SK-N-SH treated with all-trans-retinoic acid at 6 μM for 48 hours (cell line): ENCODE measurements around the gene APOC3.

Experiments used
- ATAC-seq: fragments of 200-7000 bp; cut with Tn5 transposase; 3 replicates; pipeline ENCODE4 v1.9.1; 2020; ENCODE audit warnings: mild to moderate bottlenecking, moderate library complexity
- ARNTL ChIP-seq: fragments of 450-650 bp; formaldehyde crosslinking; IDR thresholded peaks from 2 replicates; pipeline ENCODE4 v1.5.0; 2020; ENCODE audit warnings: low read depth, mild to moderate bottlenecking, moderate library complexity, borderline replicate concordance
- BACH2 ChIP-seq: fragments of 250-450 bp; sonication (Bioruptor Pico); IDR thresholded peaks from 2 replicates; pipeline ENCODE4 v1.9.0; 2021; ENCODE audit warnings: mild to moderate bottlenecking, borderline replicate concordance
- CSDC2 ChIP-seq: fragments of 250-450 bp; sonication (Bioruptor Pico); IDR thresholded peaks from 2 replicates; pipeline ENCODE4 v1.5.0; 2020; ENCODE audit warnings: mild to moderate bottlenecking, moderate library complexity
- GLIS3 ChIP-seq: fragments of 250-450 bp; sonication (Bioruptor Pico); IDR thresholded peaks from 2 replicates; pipeline ENCODE4 v1.5.0; 2020; ENCODE audit warnings: mild to moderate bottlenecking, moderate library complexity
- ISL1 ChIP-seq: fragments of 250-450 bp; sonication (Bioruptor Pico); IDR thresholded peaks from 2 replicates; pipeline ENCODE4 v2.1.2; 2022; ENCODE audit warnings: mild to moderate bottlenecking, moderate library complexity
- OSR1 ChIP-seq: fragments of 250-450 bp; sonication (Bioruptor Pico); IDR thresholded peaks from 2 replicates; pipeline ENCODE4 v1.8.0; 2022; ENCODE audit warnings: moderate library complexity, mild to moderate bottlenecking, inconsistent platforms
- PPARA ChIP-seq: fragments of 250-450 bp; sonication (Bioruptor Pico); IDR thresholded peaks from 2 replicates; pipeline ENCODE4 v1.5.0; 2020; ENCODE audit warnings: mild to moderate bottlenecking, borderline replicate concordance
- RARB ChIP-seq: fragments of 250-450 bp; sonication (Bioruptor Pico); IDR thresholded peaks from 2 replicates; pipeline ENCODE4 v1.8.0; 2021; ENCODE audit warnings: mild to moderate bottlenecking, moderate library complexity
- SNAI2 ChIP-seq: fragments of 250-450 bp; sonication (Bioruptor Pico); IDR thresholded peaks from 2 replicates; pipeline ENCODE4 v1.5.0; 2020; ENCODE audit warnings: mild to moderate bottlenecking, moderate library complexity
- TCF4 ChIP-seq: fragments of 250-450 bp; sonication (Bioruptor Pico); IDR thresholded peaks from 2 replicates; pipeline ENCODE4 v1.8.0; 2021; ENCODE audit warnings: mild to moderate bottlenecking, moderate library complexity, borderline replicate concordance
- TOX ChIP-seq: fragments of 250-450 bp; sonication (Bioruptor Pico); IDR thresholded peaks from 2 replicates; pipeline ENCODE4 v1.8.0; 2021; ENCODE audit warnings: mild to moderate bottlenecking, moderate library complexity, borderline replicate concordance
- ZC3H10 ChIP-seq: fragments of 250-450 bp; sonication (Bioruptor Pico); IDR thresholded peaks from 2 replicates; pipeline ENCODE4 v1.5.1; 2021; ENCODE audit warnings: mild to moderate bottlenecking, moderate library complexity
- ZFP3 ChIP-seq: fragments of 250-450 bp; sonication (Bioruptor Pico); IDR thresholded peaks from 2 replicates; pipeline ENCODE4 v1.5.0; 2020; ENCODE audit warnings: mild to moderate bottlenecking, moderate library complexity
- ZFP30 ChIP-seq: fragments of 450-650 bp; formaldehyde crosslinking; IDR thresholded peaks from 2 replicates; pipeline ENCODE4 v1.5.0; 2022; ENCODE audit warnings: mild to moderate bottlenecking, moderate library complexity
- ZNF565 ChIP-seq: fragments of 450-650 bp; formaldehyde crosslinking; conservative IDR thresholded peaks from 2 replicates; pipeline ENCODE4 v1.5.0; 2020; ENCODE audit warnings: low read depth, mild to moderate bottlenecking, moderate library complexity
- ZNF70 ChIP-seq: fragments of 450-650 bp; formaldehyde crosslinking; IDR thresholded peaks from 2 replicates; pipeline ENCODE4 v1.5.0; 2020; ENCODE audit warnings: mild to moderate bottlenecking, moderate library complexity
- ZNF8 ChIP-seq: fragments of 450-650 bp; formaldehyde crosslinking; IDR thresholded peaks from 2 replicates; pipeline ENCODE4 v1.5.0; 2020; ENCODE audit warnings: mild to moderate bottlenecking, moderate library complexity
- TF ChIP-seq, protein P1 (sequence below): fragments of 250-450 bp; sonication (Bioruptor Pico); IDR thresholded peaks from 2 replicates; pipeline ENCODE4 v1.8.0; 2020; ENCODE audit warnings: mild to moderate bottlenecking, moderate library complexity, borderline replicate concordance
- TF ChIP-seq, protein P2 (sequence below): fragments of 250-450 bp; sonication (Bioruptor Pico); IDR thresholded peaks from 2 replicates; pipeline ENCODE4 v1.8.0; 2021; ENCODE audit warnings: low read depth, mild to moderate bottlenecking, moderate library complexity, borderline replicate concordance
- TF ChIP-seq, protein P3 (sequence below): fragments of 250-450 bp; sonication (Bioruptor Pico); IDR thresholded peaks from 2 replicates; pipeline ENCODE4 v1.5.1; 2020; ENCODE audit warnings: low read depth, mild to moderate bottlenecking, moderate library complexity
- TF ChIP-seq, protein P4 (sequence below): fragments of 250-450 bp; sonication (Bioruptor Pico); IDR thresholded peaks from 2 replicates; pipeline ENCODE4 v1.5.0; 2020; ENCODE audit warnings: mild to moderate bottlenecking, moderate library complexity
- TF ChIP-seq, protein P5 (sequence below): fragments of 250-450 bp; sonication (Bioruptor Pico); IDR thresholded peaks from 2 replicates; pipeline ENCODE4 v1.5.1; 2021; ENCODE audit warnings: mild to moderate bottlenecking, moderate library complexity

Gene APOC3

DNA sequence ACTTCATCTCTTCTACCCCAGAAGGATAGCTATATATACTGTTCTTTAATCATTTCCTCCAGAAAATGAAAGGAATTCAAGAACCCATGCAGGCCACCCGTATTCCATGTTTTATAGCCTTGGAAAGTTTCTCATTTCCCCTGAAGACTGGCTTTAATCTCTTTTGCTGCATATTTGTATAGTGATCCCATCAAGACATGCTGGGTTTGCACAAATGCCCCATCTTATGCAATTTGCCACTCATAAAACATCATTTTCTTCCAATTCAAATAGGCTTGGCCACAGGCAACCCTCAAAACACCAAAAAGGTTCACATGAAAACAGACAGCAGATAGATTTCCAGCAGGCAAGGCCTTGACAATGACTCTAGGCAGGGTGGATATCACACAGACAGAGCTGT lies 36.0 kb downstream of the APOC3 start:
- TF ChIP-seq ZC3H10 (no peak), BACH2 (CRISPR knock-in tag) (no peak)
- TF ChIP-seq, protein P1, sequence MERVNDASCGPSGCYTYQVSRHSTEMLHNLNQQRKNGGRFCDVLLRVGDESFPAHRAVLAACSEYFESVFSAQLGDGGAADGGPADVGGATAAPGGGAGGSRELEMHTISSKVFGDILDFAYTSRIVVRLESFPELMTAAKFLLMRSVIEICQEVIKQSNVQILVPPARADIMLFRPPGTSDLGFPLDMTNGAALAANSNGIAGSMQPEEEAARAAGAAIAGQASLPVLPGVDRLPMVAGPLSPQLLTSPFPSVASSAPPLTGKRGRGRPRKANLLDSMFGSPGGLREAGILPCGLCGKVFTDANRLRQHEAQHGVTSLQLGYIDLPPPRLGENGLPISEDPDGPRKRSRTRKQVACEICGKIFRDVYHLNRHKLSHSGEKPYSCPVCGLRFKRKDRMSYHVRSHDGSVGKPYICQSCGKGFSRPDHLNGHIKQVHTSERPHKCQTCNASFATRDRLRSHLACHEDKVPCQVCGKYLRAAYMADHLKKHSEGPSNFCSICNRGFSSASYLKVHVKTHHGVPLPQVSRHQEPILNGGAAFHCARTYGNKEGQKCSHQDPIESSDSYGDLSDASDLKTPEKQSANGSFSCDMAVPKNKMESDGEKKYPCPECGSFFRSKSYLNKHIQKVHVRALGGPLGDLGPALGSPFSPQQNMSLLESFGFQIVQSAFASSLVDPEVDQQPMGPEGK (CRISPR knock-in tag): no peak
- ATAC-seq: no peak

DNA sequence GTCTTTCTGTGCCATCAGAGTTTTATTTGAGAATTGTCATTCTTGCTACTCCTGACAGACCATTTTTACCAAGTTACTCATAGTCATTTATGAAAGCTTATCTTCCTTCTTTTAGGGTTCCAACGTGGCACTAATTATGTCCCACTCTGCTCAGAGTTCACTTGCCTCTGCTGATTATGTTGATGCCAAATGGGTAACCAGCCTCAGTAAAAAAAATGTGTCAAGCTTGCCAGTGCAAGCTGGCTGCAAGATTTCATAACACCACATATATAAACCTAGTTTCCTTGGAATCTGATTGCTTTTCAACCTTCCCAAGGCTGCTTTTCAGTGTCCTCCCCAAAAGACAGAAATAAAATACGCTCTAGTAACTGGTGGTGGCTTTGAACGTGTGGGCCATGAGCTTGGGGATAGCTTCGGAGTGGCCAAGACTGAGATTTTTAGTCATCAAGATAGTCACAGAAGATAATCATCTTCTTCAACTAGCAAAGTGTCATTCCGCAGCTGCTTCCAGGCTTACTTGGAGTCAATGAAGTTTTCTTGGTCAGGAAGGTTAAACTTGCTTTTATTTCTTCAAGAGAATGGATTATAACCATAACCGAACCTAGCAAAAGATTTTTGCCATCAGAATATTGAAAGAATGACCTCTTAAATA lies 37.2 kb downstream of the APOC3 start:
- ATAC-seq: no peak
- TF ChIP-seq BACH2 (CRISPR knock-in tag) (no peak), OSR1 (CRISPR knock-in tag) (no peak), ZC3H10 (no peak), ISL1 (CRISPR knock-in tag) (no peak), PPARA (no peak), ZFP3 (CRISPR knock-in tag) (no peak), SNAI2 (CRISPR knock-in tag) (no peak), TOX (CRISPR knock-in tag) (no peak), ZNF70 (no peak), ZFP30 (CRISPR knock-in tag) (no peak), ZNF565 (CRISPR knock-in tag) (no peak), TCF4 (CRISPR knock-in tag) (no peak), GLIS3 (CRISPR knock-in tag) (no peak)
- TF ChIP-seq, protein P1 (CRISPR knock-in tag): no peak
- TF ChIP-seq, protein P2, sequence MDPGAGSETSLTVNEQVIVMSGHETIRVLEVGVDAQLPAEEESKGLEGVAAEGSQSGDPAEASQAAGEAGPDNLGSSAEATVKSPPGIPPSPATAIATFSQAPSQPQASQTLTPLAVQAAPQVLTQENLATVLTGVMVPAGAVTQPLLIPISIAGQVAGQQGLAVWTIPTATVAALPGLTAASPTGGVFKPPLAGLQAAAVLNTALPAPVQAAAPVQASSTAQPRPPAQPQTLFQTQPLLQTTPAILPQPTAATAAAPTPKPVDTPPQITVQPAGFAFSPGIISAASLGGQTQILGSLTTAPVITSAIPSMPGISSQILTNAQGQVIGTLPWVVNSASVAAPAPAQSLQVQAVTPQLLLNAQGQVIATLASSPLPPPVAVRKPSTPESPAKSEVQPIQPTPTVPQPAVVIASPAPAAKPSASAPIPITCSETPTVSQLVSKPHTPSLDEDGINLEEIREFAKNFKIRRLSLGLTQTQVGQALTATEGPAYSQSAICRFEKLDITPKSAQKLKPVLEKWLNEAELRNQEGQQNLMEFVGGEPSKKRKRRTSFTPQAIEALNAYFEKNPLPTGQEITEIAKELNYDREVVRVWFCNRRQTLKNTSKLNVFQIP: no peak
- TF ChIP-seq, protein P3, sequence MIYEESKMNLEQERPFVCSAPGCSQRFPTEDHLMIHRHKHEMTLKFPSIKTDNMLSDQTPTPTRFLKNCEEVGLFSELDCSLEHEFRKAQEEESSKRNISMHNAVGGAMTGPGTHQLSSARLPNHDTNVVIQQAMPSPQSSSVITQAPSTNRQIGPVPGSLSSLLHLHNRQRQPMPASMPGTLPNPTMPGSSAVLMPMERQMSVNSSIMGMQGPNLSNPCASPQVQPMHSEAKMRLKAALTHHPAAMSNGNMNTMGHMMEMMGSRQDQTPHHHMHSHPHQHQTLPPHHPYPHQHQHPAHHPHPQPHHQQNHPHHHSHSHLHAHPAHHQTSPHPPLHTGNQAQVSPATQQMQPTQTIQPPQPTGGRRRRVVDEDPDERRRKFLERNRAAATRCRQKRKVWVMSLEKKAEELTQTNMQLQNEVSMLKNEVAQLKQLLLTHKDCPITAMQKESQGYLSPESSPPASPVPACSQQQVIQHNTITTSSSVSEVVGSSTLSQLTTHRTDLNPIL (CRISPR knock-in tag): no peak
- TF ChIP-seq, protein P4, sequence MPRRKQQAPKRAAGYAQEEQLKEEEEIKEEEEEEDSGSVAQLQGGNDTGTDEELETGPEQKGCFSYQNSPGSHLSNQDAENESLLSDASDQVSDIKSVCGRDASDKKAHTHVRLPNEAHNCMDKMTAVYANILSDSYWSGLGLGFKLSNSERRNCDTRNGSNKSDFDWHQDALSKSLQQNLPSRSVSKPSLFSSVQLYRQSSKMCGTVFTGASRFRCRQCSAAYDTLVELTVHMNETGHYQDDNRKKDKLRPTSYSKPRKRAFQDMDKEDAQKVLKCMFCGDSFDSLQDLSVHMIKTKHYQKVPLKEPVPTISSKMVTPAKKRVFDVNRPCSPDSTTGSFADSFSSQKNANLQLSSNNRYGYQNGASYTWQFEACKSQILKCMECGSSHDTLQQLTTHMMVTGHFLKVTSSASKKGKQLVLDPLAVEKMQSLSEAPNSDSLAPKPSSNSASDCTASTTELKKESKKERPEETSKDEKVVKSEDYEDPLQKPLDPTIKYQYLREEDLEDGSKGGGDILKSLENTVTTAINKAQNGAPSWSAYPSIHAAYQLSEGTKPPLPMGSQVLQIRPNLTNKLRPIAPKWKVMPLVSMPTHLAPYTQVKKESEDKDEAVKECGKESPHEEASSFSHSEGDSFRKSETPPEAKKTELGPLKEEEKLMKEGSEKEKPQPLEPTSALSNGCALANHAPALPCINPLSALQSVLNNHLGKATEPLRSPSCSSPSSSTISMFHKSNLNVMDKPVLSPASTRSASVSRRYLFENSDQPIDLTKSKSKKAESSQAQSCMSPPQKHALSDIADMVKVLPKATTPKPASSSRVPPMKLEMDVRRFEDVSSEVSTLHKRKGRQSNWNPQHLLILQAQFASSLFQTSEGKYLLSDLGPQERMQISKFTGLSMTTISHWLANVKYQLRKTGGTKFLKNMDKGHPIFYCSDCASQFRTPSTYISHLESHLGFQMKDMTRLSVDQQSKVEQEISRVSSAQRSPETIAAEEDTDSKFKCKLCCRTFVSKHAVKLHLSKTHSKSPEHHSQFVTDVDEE: no peak

DNA sequence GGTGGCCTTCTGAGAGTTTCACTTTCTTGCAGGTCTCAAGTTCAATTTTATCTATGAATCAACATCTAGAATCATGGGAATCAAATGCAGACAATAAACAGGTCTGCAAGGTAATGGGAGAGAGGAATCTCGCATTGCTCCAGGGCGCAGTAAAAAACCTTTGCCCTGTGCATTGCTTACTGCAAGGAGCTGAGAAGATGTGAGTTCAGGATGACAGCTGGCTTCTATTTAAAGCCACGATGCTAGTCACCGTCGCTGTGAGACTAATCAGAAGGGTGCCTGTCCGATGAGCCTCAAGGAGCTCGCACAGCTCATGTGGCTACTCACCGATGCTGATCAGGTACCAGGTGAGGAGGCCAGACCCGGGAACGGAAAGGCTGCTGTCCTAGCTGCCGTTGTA lies 37.9 kb downstream of the APOC3 start:
- TF ChIP-seq SNAI2 (CRISPR knock-in tag) (no peak), ISL1 (CRISPR knock-in tag) (no peak), TCF4 (CRISPR knock-in tag) (no peak), BACH2 (CRISPR knock-in tag) (no peak), ZFP3 (CRISPR knock-in tag) (no peak), ZC3H10 (no peak), ZNF70 (no peak), CSDC2 (no peak), ARNTL (CRISPR knock-in tag) (no peak), GLIS3 (CRISPR knock-in tag) (no peak), PPARA (no peak), TOX (CRISPR knock-in tag) (no peak), ZNF8 (CRISPR knock-in tag) (no peak), RARB (CRISPR knock-in tag) (no peak), ZFP30 (CRISPR knock-in tag) (no peak)
- TF ChIP-seq, protein P5, sequence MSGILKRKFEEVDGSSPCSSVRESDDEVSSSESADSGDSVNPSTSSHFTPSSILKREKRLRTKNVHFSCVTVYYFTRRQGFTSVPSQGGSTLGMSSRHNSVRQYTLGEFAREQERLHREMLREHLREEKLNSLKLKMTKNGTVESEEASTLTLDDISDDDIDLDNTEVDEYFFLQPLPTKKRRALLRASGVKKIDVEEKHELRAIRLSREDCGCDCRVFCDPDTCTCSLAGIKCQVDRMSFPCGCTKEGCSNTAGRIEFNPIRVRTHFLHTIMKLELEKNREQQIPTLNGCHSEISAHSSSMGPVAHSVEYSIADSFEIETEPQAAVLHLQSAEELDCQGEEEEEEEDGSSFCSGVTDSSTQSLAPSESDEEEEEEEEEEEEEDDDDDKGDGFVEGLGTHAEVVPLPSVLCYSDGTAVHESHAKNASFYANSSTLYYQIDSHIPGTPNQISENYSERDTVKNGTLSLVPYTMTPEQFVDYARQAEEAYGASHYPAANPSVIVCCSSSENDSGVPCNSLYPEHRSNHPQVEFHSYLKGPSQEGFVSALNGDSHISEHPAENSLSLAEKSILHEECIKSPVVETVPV (CRISPR knock-in tag): no peak
- TF ChIP-seq, protein P1 (CRISPR knock-in tag): no peak
- ATAC-seq: no peak
